Measurements from ENCODE around the gene C19orf12. TPM values are rescaled to one million over a fixed set of nuclear protein-coding genes. Genes with fewer than 3 reads are reported as not detected.

Gene C19orf12
- total and polyA plus RNA-seq, 2 experiments from 2014 or later = 11.4 to 17.2 TPM

- TF ChIP-seq, protein P1, sequence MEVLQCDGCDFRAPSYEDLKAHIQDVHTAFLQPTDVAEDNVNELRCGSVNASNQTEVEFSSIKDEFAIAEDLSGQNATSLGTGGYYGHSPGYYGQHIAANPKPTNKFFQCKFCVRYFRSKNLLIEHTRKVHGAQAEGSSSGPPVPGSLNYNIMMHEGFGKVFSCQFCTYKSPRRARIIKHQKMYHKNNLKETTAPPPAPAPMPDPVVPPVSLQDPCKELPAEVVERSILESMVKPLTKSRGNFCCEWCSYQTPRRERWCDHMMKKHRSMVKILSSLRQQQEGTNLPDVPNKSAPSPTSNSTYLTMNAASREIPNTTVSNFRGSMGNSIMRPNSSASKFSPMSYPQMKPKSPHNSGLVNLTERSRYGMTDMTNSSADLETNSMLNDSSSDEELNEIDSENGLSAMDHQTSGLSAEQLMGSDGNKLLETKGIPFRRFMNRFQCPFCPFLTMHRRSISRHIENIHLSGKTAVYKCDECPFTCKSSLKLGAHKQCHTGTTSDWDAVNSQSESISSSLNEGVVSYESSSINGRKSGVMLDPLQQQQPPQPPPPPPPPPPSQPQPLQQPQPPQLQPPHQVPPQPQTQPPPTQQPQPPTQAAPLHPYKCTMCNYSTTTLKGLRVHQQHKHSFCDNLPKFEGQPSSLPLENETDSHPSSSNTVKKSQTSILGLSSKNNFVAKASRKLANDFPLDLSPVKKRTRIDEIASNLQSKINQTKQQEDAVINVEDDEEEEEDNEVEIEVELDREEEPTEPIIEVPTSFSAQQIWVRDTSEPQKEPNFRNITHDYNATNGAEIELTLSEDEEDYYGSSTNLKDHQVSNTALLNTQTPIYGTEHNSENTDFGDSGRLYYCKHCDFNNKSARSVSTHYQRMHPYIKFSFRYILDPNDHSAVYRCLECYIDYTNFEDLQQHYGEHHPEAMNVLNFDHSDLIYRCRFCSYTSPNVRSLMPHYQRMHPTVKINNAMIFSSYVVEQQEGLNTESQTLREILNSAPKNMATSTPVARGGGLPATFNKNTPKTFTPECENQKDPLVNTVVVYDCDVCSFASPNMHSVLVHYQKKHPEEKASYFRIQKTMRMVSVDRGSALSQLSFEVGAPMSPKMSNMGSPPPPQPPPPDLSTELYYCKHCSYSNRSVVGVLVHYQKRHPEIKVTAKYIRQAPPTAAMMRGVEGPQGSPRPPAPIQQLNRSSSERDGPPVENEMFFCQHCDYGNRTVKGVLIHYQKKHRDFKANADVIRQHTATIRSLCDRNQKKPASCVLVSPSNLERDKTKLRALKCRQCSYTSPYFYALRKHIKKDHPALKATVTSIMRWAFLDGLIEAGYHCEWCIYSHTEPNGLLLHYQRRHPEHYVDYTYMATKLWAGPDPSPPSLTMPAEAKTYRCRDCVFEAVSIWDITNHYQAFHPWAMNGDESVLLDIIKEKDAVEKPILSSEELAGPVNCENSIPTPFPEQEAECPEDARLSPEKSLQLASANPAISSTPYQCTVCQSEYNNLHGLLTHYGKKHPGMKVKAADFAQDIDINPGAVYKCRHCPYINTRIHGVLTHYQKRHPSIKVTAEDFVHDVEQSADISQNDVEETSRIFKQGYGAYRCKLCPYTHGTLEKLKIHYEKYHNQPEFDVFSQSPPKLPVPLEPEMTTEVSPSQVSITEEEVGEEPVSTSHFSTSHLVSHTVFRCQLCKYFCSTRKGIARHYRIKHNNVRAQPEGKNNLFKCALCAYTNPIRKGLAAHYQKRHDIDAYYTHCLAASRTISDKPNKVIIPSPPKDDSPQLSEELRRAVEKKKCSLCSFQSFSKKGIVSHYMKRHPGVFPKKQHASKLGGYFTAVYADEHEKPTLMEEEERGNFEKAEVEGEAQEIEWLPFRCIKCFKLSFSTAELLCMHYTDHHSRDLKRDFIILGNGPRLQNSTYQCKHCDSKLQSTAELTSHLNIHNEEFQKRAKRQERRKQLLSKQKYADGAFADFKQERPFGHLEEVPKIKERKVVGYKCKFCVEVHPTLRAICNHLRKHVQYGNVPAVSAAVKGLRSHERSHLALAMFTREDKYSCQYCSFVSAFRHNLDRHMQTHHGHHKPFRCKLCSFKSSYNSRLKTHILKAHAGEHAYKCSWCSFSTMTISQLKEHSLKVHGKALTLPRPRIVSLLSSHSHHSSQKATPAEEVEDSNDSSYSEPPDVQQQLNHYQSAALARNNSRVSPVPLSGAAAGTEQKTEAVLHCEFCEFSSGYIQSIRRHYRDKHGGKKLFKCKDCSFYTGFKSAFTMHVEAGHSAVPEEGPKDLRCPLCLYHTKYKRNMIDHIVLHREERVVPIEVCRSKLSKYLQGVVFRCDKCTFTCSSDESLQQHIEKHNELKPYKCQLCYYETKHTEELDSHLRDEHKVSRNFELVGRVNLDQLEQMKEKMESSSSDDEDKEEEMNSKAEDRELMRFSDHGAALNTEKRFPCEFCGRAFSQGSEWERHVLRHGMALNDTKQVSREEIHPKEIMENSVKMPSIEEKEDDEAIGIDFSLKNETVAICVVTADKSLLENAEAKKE (CRISPR knock-in tag; IDR thresholded peaks at IDR 0.05) = no peak
- TF ChIP-seq ZNF331 (CRISPR knock-in tag; IDR thresholded peaks at IDR 0.05; ENCODE audit: low read depth) = no peak
- no peak for TF ChIP-seq ZNF114 (CRISPR knock-in tag; IDR thresholded peaks at IDR 0.05)
- TF ChIP-seq, protein P2, sequence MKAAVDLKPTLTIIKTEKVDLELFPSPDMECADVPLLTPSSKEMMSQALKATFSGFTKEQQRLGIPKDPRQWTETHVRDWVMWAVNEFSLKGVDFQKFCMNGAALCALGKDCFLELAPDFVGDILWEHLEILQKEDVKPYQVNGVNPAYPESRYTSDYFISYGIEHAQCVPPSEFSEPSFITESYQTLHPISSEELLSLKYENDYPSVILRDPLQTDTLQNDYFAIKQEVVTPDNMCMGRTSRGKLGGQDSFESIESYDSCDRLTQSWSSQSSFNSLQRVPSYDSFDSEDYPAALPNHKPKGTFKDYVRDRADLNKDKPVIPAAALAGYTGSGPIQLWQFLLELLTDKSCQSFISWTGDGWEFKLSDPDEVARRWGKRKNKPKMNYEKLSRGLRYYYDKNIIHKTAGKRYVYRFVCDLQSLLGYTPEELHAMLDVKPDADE (IDR thresholded peaks at IDR 0.05) = no peak
- no peak for TF ChIP-seq STAT1 (IDR thresholded peaks at IDR 0.05; ENCODE audit: unreplicated experiment)
- TF ChIP-seq EZH2 (IDR thresholded peaks at IDR 0.05; ENCODE audit: low read depth, unreplicated experiment) = no peak
- no peak for TF ChIP-seq NANOG (IDR thresholded peaks at IDR 0.05; ENCODE audit: borderline replicate concordance)
Measured at GRCh38 chr19:29702161-29702962, 12.7 kb downstream of the C19orf12 start (continued).

- H3F3A ChIP-seq (replicated peaks; ENCODE audit: low read depth) = no peaks in the 10 kb centered on the region
- H3K9me3 Mint-ChIP-seq = peaks cover 15% of the 10 kb centered on the region
- H2AFZ ChIP-seq = no peak overlapping the region
- no peaks in the 10 kb centered on the region for H3K27me3 ChIP-seq (ENCODE audit: insufficient read depth)
- no peak for DNase-seq (ENCODE audit: low spot score)
- H3K27ac Mint-ChIP-seq = no peak overlapping the region
- H3K4me3 ChIP-seq = no peak overlapping the region
- no peak overlapping the region for H3K4me3 Mint-ChIP-seq
- no peak overlapping the region for H3K4me2 ChIP-seq
- no peaks in the 10 kb centered on the region for H3K36me3 ChIP-seq (ENCODE audit: insufficient read depth)
- H3K27me3 Mint-ChIP-seq (ENCODE audit: insufficient read depth, low read depth, poor library complexity) = peaks cover 3% of the 10 kb centered on the region
- H4K20me1 ChIP-seq (replicated peaks; ENCODE audit: insufficient read depth) = no peaks in the 10 kb centered on the region
- no peaks in the 10 kb centered on the region for H3K4me1 Mint-ChIP-seq
- no peak for ATAC-seq
- H3K79me2 ChIP-seq (replicated peaks; ENCODE audit: insufficient read depth) = no peaks in the 10 kb centered on the region
- H3K4me1 ChIP-seq (ENCODE audit: insufficient read depth) = no peaks in the 10 kb centered on the region
- no peaks in the 10 kb centered on the region; the same call in 2 of the 3 replicates for H3K36me3 Mint-ChIP-seq (ENCODE audit: low read depth)
- H3K27ac ChIP-seq (ENCODE audit: low read depth) = no peak overlapping the region
- no peaks in the 10 kb centered on the region for H3K9me2 ChIP-seq (ENCODE audit: insufficient read depth)
- TF ChIP-seq ZNF331 (CRISPR knock-in tag; IDR thresholded peaks at IDR 0.05; ENCODE audit: low read depth) (no peak), JUNB (IDR thresholded peaks at IDR 0.05; ENCODE audit: unreplicated experiment) (no peak), ZNF114 (CRISPR knock-in tag; IDR thresholded peaks at IDR 0.05) (no peak), REST (IDR thresholded peaks at IDR 0.05; ENCODE audit: unreplicated experiment) (no peak), NANOG (IDR thresholded peaks at IDR 0.05; ENCODE audit: borderline replicate concordance) (no peak), POLR2AphosphoS5 (IDR thresholded peaks at IDR 0.05; ENCODE audit: low read depth) (no peak), EZH2 (IDR thresholded peaks at IDR 0.05; ENCODE audit: low read depth, unreplicated experiment) (no peak), CREB1 (CRISPR knock-in tag; IDR thresholded peaks at IDR 0.05; ENCODE audit: low read depth) (no peak)
- TF ChIP-seq, protein P2 (IDR thresholded peaks at IDR 0.05) = no peak
Measured at GRCh38 chr19:29700498-29700897, 14.6 kb downstream of the C19orf12 start.
